ENCODE data around the gene FHOD3. TPM values are rescaled to one million over a fixed set of nuclear protein-coding genes. Genes with fewer than 3 reads are reported as not detected.

FHOD3 gene
- total RNA-seq, 1 donor from 2014 or later, result 5.6 TPM

DNA sequence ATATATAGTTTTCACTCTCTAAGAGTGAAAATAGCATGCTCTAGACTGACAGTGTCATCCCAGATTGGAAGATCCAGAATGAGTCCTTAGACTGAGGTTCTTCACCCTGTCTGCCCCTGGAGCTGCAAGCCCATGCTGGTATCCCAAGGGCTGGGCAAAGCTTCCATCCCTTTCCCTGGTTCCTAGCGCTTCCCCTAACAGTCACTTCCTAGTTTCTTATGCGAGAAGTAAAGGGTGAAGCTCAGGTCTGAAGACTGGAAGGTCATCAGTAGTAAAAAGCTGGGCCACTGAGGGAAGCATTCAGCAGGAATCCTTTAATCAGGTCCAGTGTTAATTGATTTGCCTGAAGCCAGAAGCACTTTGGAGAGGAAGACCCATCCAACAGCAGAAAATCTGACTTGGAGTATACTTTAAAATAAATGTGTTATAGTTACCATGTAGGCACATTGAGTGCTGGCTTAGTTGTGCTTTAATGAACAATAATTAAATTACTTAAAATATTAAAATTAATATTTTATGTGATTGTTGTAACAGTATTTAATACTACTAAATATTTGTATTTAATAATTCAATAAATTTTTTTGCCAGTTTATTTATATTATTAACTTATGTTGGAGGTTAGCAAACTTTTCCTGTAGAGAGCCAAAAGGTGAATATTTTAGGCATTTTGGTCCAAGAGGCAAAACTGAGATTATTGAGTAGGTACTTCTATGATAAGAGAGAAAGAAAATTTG, 237.9 kb downstream of the FHOD3 start:
- Histone ChIP-seq H3K4me3 (no peak overlapping the region), H3K4me1 (no peaks in the 10 kb centered on the region), H3K27me3 (no peaks in the 10 kb centered on the region), H3K27ac (no peak overlapping the region), H3K36me3 (no peaks in the 10 kb centered on the region), H3K9me3 (no peaks in the 10 kb centered on the region)
- intact Hi-C loops (cut with DNase I), result no loop called here
- peak; percentile 56 to 72 for DNase-seq (ENCODE audit: extremely low spot score in 2 of 2)
- TF ChIP-seq POLR2AphosphoS5 (IDR thresholded peaks at IDR 0.05; ENCODE audit: insufficient read depth in 1 of 2, low read depth in 1 of 2), result no peak
- TF ChIP-seq POLR2A (IDR thresholded peaks at IDR 0.05), result no peak
- TF ChIP-seq, protein P1, sequence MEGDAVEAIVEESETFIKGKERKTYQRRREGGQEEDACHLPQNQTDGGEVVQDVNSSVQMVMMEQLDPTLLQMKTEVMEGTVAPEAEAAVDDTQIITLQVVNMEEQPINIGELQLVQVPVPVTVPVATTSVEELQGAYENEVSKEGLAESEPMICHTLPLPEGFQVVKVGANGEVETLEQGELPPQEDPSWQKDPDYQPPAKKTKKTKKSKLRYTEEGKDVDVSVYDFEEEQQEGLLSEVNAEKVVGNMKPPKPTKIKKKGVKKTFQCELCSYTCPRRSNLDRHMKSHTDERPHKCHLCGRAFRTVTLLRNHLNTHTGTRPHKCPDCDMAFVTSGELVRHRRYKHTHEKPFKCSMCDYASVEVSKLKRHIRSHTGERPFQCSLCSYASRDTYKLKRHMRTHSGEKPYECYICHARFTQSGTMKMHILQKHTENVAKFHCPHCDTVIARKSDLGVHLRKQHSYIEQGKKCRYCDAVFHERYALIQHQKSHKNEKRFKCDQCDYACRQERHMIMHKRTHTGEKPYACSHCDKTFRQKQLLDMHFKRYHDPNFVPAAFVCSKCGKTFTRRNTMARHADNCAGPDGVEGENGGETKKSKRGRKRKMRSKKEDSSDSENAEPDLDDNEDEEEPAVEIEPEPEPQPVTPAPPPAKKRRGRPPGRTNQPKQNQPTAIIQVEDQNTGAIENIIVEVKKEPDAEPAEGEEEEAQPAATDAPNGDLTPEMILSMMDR (IDR thresholded peaks at IDR 0.05), result no peak

DNA sequence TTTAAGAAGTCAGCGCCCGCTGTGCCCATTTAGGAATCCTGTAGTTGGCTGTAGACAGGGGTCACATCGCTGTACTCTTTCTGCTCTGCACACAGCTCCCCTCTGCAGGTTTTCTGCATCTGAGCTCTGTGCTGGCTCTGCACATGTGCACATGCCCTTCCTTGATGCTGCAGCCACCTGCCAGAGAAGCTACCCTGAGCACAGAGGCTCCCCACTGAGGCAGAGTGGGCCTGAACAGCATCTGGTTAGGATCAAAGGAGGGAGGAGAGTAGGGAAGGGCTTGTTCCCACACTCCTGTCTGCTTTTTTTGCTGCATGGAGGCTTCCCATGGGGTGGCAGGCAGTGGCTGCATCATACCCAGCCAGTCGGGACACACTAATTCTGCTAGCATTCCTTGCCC, 238.9 kb downstream of the FHOD3 start:
- Histone ChIP-seq H3K9me3 (no peaks in the 10 kb centered on the region), H3K4me3 (no peak overlapping the region), H3K27me3 (no peaks in the 10 kb centered on the region), H3K27ac (no peak overlapping the region), H3K36me3 (no peaks in the 10 kb centered on the region), H3K4me1 (no peaks in the 10 kb centered on the region)
- intact Hi-C loops (cut with DNase I), result no loop called here
- peak; percentile 32 to 40 for DNase-seq (ENCODE audit: extremely low spot score in 2 of 2)
- TF ChIP-seq POLR2A (IDR thresholded peaks at IDR 0.05), result no peak
- TF ChIP-seq POLR2AphosphoS5 (IDR thresholded peaks at IDR 0.05; ENCODE audit: insufficient read depth in 1 of 2, low read depth in 1 of 2), result no peak
- TF ChIP-seq, protein P1 (IDR thresholded peaks at IDR 0.05), result no peak

DNA sequence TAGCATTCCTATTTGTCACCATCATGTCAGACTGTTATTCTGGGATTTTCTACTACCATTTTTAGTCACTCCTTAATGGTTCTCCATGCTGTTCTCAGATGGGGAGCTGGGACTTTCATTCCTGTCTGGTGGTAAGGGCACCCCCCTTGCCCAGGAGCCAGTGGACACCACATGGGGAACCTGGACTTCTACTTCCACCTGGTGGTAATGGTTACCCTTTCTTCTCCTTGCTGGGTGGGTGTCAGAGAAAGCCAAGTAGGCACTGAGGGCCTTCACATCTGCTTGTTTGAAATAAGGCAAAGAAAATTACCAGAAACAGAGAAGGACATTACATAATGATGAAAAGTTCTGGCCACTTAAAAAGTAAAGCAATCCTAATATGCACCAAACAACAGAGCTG, 239.8 kb downstream of the FHOD3 start:
- Histone ChIP-seq H3K9me3 (no peaks in the 10 kb centered on the region), H3K27ac (no peak overlapping the region), H3K4me3 (no peak overlapping the region), H3K27me3 (no peaks in the 10 kb centered on the region), H3K4me1 (no peaks in the 10 kb centered on the region), H3K36me3 (no peaks in the 10 kb centered on the region)
- DNase-seq (ENCODE audit: extremely low spot score in 2 of 2), result peak; percentile 27 to 37
- intact Hi-C loops (cut with DNase I), result no loop called here
- TF ChIP-seq POLR2A (IDR thresholded peaks at IDR 0.05), result no peak
- TF ChIP-seq, protein P1 (IDR thresholded peaks at IDR 0.05), result no peak
- TF ChIP-seq POLR2AphosphoS5 (IDR thresholded peaks at IDR 0.05; ENCODE audit: insufficient read depth in 1 of 2, low read depth in 1 of 2), result no peak

DNA sequence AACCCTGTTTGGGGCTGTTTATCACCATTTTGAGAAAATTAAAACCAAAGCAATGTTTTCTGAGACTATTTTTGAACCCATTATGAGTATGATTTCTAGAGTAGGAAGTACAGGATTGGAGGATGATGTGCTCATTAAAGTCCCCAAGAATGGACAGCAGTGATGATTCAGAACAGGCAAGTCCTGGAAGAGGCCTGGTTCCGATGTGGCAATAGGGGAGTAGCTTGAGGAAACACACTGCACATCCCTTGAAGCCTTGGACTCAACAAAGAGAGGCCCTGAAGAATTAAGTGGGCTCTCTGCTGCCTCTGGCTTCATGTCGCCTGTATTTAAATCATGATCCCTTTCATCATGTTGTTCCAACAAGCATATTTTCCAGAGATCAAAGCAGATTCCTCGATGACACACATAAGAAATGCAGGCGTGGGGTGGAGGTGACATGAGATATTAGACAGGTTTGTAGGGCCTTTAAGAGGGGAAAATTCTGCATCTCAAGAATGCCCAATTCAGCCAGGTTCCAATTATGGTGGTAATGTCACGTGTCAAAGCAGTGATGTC, 242.2 kb downstream of the FHOD3 start:
- TF ChIP-seq POLR2AphosphoS5 (IDR thresholded peaks at IDR 0.05; ENCODE audit: insufficient read depth in 1 of 2, low read depth in 1 of 2), result no peak
- TF ChIP-seq, protein P1 (IDR thresholded peaks at IDR 0.05), result no peak
- TF ChIP-seq POLR2A (IDR thresholded peaks at IDR 0.05), result no peak
- intact Hi-C loops (cut with DNase I), result no loop called here
- no peaks in the 10 kb centered on the region for H3K27me3 ChIP-seq
- no peaks in the 10 kb centered on the region for H3K36me3 ChIP-seq
- H3K27ac ChIP-seq, result no peak overlapping the region
- no peaks in the 10 kb centered on the region for H3K9me3 ChIP-seq
- no peaks in the 10 kb centered on the region for H3K4me1 ChIP-seq
- H3K4me3 ChIP-seq, result no peak overlapping the region
- DNase-seq (ENCODE audit: extremely low spot score in 2 of 2), result peak in 1 of 2 donors; percentile 22

DNA sequence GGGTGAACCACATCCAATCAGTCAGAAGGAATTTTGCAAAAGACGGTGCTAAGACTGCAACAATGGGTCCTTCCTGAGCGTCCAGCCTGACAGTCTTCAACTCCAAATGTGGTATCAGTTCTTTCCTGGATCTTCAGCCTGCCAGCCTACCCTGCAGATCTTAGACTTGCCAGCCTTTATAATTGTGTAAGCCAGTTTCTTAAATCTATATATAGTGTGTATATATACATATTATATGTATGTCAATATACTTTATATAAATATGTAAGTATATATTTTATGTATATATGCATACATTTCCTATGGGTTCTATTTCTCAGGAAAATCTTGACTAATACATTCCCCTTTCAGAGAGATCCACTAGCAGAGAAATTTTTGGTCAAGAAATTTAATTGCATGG, 245.5 kb downstream of the FHOD3 start:
- Histone ChIP-seq H3K9me3 (no peaks in the 10 kb centered on the region), H3K4me3 (no peak overlapping the region), H3K27ac (no peak overlapping the region), H3K27me3 (no peaks in the 10 kb centered on the region), H3K36me3 (no peaks in the 10 kb centered on the region), H3K4me1 (no peaks in the 10 kb centered on the region)
- intact Hi-C loops (cut with DNase I), result no loop called here
- TF ChIP-seq POLR2A (IDR thresholded peaks at IDR 0.05) (no peak), POLR2AphosphoS5 (IDR thresholded peaks at IDR 0.05; ENCODE audit: insufficient read depth in 1 of 2, low read depth in 1 of 2) (no peak)
- TF ChIP-seq, protein P1 (IDR thresholded peaks at IDR 0.05), result no peak
- peak in 1 of 2 donors; percentile 37 for DNase-seq (ENCODE audit: extremely low spot score in 2 of 2)
